ENCODE results near the gene TNKS2. TPM values are rescaled to one million over a fixed set of nuclear protein-coding genes. Genes with fewer than 3 reads are reported as not detected.
"Not testable (repeated sequence)": the region's sequence is repeated elsewhere in the genome, so short reads cannot be mapped to it uniquely, and the experiment has no call there.

The TNKS2 gene
- total RNA-seq, 1 donor from 2014 or later, result 15.9 TPM

- intact Hi-C loops (cut with DNase I), result no loop called here
- no peak for DNase-seq (ENCODE audit: low spot score)
These were observed 58.4 kb downstream of the TNKS2 start for GRCh38 chr10:91856637-91857036.

- intact Hi-C loops (cut with DNase I), result no loop called here
- DNase-seq (ENCODE audit: low spot score), result no peak
These were observed 62.7 kb downstream of the TNKS2 start for GRCh38 chr10:91860885-91861284.

- no peak for DNase-seq (ENCODE audit: low spot score)
- intact Hi-C loops (cut with DNase I), result no loop called here
These were observed 65.9 kb downstream of the TNKS2 start for GRCh38 chr10:91864099-91864498.

- no peak for DNase-seq (ENCODE audit: low spot score)
- intact Hi-C loops (cut with DNase I), result no loop called here
These were observed 66.5 kb downstream of the TNKS2 start for GRCh38 chr10:91864744-91865143.

- intact Hi-C loops (cut with DNase I), result no loop called here
- no peak for DNase-seq (ENCODE audit: low spot score)
These were observed 67.4 kb downstream of the TNKS2 start for GRCh38 chr10:91865562-91866081.

GRCh38 chr10:91875156-91875555 is 76.9 kb downstream of the TNKS2 start:
- no peak for DNase-seq (ENCODE audit: low spot score)
- intact Hi-C loops (cut with DNase I), result no loop called here

- intact Hi-C loops (cut with DNase I), result no loop called here
- no peak for DNase-seq (ENCODE audit: low spot score)
These were observed 77.6 kb downstream of the TNKS2 start for GRCh38 chr10:91875779-91876178.

GRCh38 chr10:91879515-91880170 is 81.4 kb downstream of the TNKS2 start:
- intact Hi-C loops (cut with DNase I), result loop anchor here (10.0 kb wide), 1 partner anchor 85 kb away; the partner anchor contains the start of gene TNKS2
- no peak for DNase-seq (ENCODE audit: low spot score)

GRCh38 chr10:91880310-91880709 is 82.1 kb downstream of the TNKS2 start:
- no peak for DNase-seq (ENCODE audit: low spot score)
- intact Hi-C loops (cut with DNase I), result loop anchor here (10.0 kb wide), 1 partner anchor 86 kb away; the partner anchor contains the start of gene TNKS2

- intact Hi-C loops (cut with DNase I), result loop anchor here (10.0 kb wide), 1 partner anchor 89 kb away; the partner anchor contains the start of gene TNKS2
- DNase-seq (ENCODE audit: low spot score), result no peak
These were observed 85.6 kb downstream of the TNKS2 start for GRCh38 chr10:91883549-91884444.

- no peak for DNase-seq (ENCODE audit: low spot score)
- intact Hi-C loops (cut with DNase I), result loop anchor here (10.0 kb wide), 1 partner anchor 90 kb away; the partner anchor contains the start of gene TNKS2
These were observed 86.3 kb downstream of the TNKS2 start for GRCh38 chr10:91884536-91884935.

- intact Hi-C loops (cut with DNase I), result loop anchor here (10.0 kb wide), 1 partner anchor 91 kb away; the partner anchor contains the start of gene TNKS2
- DNase-seq (ENCODE audit: low spot score), result no peak
These were observed 87.3 kb downstream of the TNKS2 start for GRCh38 chr10:91885362-91886079.

- intact Hi-C loops (cut with DNase I), result loop anchor here (10.0 kb wide), 1 partner anchor 92 kb away; the partner anchor contains the start of gene TNKS2
- no peak for DNase-seq (ENCODE audit: low spot score)
These were observed 88.7 kb downstream of the TNKS2 start for GRCh38 chr10:91886954-91887271.

GRCh38 chr10:91887272-91888076 is 89.2 kb downstream of the TNKS2 start:
- intact Hi-C loops (cut with DNase I), result loop anchor here (10.0 kb wide), 1 partner anchor 93 kb away; the partner anchor contains the start of gene TNKS2
- no peak for DNase-seq (ENCODE audit: low spot score)

- no peak for DNase-seq (ENCODE audit: low spot score)
- intact Hi-C loops (cut with DNase I), result no loop called here
These were observed 93.1 kb downstream of the TNKS2 start for GRCh38 chr10:91891125-91892001.

GRCh38 chr10:91893051-91893450 is 94.8 kb downstream of the TNKS2 start:
- intact Hi-C loops (cut with DNase I), result no loop called here

GRCh38 chr10:91894261-91894685 is 96.0 kb downstream of the TNKS2 start:
- DNase-seq (ENCODE audit: low spot score); intact Hi-C loops (cut with DNase I): not testable (repeated sequence)

More at GRCh38 chr10:91893051-91893450, 94.8 kb downstream of the TNKS2 start:
- no peak for DNase-seq (ENCODE audit: low spot score)

Data from cardiac septum (tissue), 1 donor.